SKM-1 (cell line): ENCODE data around the gene EZR.

ENCODE experiments used
- DNase-seq: peaks from one replicate; lab custom pipeline; 2025; ENCODE audit not compliant: unreplicated experiment; lab: John Stamatoyannopoulos, UW

Gene EZR

GRCh38 chr6:158819977-158820622 lies 932 bp upstream of the EZR start:
- no peak for DNase-seq

GRCh38 chr6:158818581-158819212 lies 471 bp downstream of the EZR start:
- DNase-seq = peak; percentile 37

GRCh38 chr6:158817728-158818580 lies 1.2 kb downstream of the EZR start:
- DNase-seq = no peak

GRCh38 chr6:158816803-158817727 lies 2.1 kb downstream of the EZR start:
- no peak for DNase-seq

GRCh38 chr6:158816329-158816728 lies 2.8 kb downstream of the EZR start:
- no peak for DNase-seq

- no peak for DNase-seq
These were observed 3.3 kb downstream of the EZR start for GRCh38 chr6:158815907-158816306.

GRCh38 chr6:158815379-158815724 lies 3.8 kb downstream of the EZR start:
- no peak for DNase-seq

- no peak for DNase-seq
These were observed 6.1 kb downstream of the EZR start for GRCh38 chr6:158813032-158813431.

- no peak for DNase-seq
These were observed 6.6 kb downstream of the EZR start for GRCh38 chr6:158812611-158813010.

- DNase-seq = no peak
These were observed 8.7 kb downstream of the EZR start for GRCh38 chr6:158810155-158811095.

- DNase-seq = no peak
These were observed 10.1 kb downstream of the EZR start for GRCh38 chr6:158808941-158809678.

GRCh38 chr6:158808442-158808833 lies 10.7 kb downstream of the EZR start:
- DNase-seq = no peak

- no peak for DNase-seq
These were observed 11.4 kb downstream of the EZR start for GRCh38 chr6:158807515-158808441.

GRCh38 chr6:158805698-158806377 lies 13.3 kb downstream of the EZR start:
- no peak for DNase-seq

GRCh38 chr6:158804207-158804606 lies 15.0 kb downstream of the EZR start:
- no peak for DNase-seq

- DNase-seq = peak; percentile 46
These were observed 15.4 kb downstream of the EZR start for GRCh38 chr6:158803733-158804143.

GRCh38 chr6:158801655-158802294 lies 17.4 kb downstream of the EZR start:
- no peak for DNase-seq
